NOMO-1 (cell line): ENCODE results near the gene NCOA3.

Experiments used
- DNase-seq, 2 experiments: peaks; one replicate each; lab custom pipeline; 2025; ENCODE audit not compliant: unreplicated experiment in 2 of 2; lab: John Stamatoyannopoulos, UW

NCOA3 gene

DNA sequence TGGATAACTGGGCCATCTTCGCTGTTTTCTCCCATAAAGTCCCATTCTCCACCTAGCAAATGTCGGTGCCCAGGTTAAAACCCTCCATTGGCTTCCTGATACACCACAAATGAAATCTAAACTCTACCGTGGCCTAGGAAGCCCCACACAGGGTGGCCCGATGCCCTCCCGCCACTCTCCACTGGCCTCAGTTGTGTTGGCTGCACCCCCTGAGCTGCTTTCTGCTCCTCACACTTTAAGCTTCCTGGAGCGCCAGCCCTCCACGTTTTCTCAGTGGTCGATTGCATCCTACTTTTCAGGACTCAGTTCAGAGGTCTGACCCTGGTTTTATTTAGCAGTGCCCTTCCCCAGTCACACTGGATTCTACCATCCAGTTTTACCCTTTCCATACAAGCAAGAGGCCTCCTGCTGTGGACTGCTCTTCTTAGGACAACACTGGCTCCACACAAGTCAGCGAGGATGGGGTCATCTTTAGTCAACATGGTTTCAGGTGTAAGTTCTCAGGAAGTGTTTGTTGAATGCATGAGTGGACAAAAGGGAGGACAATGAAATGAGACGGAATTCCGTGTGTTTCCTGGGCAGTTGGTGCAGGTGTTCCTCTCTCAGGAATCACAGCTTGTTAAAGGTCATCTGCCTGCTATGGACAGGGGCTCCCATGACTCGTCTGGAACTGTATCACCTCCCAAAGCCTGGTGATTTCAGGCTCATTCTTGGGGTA lies 159.5 kb downstream of the NCOA3 start:
- no peak for DNase-seq

DNA sequence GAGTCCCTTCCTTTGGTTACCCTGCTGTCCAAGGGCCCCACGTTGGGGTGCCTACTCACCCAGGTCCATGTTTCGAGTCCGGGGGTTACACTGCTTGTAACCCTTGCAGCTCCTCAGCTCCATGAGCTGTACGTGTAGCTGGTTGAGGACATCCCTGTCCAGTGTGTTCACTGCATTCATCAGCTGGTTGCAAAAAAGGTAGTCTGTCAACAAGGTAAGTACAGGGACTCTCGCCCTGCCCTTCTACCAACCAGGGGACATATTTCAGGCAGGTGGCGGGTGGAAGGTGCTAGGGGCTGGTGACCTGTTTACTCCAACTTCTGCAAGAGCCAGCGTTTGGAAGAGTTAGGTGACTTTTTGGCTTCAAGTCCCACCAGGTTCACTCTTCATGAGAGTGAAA lies 160.0 kb downstream of the NCOA3 start:
- DNase-seq, result no peak

DNA sequence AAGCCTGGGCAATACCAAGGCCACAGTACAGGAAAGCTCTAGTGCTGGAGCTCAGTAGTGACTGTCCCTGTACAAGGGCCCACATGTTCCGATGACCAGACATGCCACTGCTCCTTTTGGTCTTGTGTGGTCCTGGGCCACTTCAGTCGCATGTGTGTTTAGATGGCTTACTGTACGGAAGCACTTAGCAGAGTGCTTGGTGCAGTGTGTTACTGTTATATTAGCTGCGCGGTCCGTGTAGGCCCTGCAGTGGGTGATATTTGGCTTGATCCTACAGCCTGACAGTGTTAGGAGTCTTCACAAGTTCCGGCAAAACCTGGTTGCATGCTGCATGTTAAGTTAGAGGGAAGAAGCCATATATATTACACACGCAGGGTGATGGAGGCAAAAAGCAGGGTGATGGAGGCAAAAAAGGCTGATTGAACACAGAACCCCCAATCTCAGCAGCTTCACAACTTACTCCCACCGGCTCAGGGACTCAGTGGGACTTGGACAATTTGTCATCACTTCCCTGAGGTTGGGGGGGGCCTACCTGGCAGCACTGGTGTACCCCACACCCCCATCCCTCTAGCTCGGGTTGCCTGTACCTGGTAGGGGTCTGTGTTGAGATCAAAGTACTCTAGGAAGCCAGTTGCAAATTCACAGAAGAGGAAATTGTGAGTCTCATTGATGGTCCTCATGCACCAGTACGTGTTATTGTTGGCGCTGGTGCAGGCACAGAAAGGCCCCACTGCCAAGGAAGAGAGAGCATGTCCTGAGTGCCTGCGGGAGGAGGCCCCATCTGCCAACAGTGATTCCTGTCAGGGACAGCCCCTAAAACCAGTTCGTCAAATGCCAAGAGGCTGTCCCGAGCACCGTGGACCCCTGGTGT lies 161.0 kb downstream of the NCOA3 start:
- DNase-seq, result no peak

DNA sequence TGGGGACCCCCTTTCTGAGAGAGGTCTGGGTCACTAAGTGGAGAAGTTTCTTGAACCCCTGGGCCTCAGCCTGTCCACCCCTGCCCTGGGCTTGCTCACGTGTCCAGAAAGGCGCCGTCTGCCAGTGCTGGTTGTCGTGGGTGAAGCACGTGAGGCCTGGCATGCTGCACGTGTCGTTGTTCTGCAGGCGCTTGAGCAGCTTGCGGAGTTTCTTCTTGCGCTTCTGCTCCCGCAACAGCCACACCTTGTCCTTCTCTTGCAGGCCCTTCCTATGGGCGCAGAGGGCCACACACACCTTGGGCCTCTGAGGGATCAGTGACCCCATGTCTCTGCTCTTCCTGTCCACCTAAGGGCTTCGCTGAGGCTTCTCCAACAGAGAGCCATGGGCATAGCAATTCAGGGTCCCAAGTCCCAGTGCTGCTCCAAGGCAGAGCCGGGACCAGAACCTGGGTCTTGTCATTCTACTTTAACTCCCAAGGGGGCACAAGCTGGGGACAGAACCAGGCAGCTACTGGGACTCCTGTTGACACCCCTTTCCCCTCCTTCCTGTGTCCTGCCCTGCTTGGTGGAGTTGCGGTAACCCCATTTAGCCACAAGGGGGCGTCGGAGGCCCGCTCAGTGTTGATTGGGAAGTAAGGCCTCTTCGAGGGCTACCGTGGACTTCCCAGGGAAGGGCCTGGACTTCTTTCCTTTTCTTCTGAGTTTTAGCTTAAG lies 161.8 kb downstream of the NCOA3 start:
- peak; percentile 58 to 59 for DNase-seq

DNA sequence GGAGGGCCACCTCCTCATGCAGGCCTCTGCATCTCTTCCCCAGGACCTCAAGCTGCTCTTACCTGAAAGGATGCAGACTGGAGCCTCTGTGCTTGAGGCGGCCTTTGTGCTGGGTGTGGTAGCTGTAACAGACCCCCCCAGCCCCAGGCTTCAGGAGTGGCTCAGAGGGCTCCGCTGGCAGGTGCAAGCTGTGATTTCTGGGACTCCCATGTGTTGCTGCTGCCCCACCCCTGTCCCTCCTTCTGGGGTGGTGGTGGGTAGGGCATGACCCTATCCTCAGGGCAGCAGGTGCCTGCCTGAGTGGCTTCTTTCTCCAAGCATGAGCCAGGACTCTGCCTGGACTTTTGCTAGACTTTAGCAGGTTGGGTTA lies 162.4 kb downstream of the NCOA3 start:
- no peak for DNase-seq

DNA sequence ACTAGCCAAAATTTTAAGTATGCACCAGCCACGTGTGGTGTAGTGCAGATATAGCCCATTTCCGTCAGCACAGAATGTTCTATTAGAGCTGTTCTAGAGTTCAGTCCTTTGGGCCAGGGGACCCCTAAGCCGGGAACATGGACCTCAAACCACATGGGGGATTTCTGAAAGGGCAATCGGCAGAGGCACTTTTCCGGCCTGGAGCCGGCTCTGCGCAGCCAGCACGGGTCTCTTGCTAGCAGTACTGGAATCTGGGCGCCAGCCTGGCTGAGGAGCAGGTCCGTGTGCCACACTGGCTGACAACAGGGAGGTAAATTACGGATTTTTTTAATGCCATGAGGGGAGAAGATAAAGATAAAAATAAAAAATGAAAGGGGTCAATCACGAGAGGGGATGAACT lies 163.1 kb downstream of the NCOA3 start:
- DNase-seq, result no peak

DNA sequence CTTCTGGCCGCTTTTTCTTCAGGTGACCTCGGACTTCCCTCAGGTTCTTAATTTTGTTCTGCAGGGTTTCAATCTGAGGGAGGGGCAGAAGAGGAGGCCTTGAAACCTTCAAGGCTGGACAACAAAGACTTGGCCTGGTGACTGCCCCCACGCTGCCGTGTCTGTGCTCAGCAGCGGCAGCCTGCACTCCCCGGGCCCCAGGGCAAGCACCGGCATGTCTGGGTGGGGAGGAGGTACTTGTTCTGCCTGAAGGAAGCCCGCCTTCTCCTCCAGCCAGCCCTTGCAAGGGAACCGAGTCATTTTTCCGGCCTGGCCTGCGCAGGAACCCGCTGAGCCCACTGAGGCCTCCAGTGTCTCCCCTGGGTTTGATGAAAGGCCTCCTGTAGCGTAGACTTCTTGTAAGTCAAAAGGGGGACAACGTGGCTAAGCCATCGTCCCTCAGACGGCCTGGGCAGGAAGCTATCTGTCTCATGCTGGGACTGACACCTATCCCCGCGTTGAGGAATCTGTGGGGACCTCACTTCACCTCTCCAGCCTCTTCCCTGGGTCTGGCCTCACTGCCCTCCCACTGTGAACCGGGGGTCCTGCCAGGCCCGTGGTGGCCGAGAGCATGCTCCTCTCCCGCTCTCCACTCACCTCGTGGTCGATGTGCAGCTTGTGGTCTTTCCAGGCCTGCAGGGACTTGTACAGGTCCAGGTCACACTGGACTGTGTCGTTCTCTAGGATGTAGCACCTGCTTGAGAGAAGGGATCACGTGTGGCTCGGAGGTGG lies 163.7 kb downstream of the NCOA3 start:
- DNase-seq, result no peak

DNA sequence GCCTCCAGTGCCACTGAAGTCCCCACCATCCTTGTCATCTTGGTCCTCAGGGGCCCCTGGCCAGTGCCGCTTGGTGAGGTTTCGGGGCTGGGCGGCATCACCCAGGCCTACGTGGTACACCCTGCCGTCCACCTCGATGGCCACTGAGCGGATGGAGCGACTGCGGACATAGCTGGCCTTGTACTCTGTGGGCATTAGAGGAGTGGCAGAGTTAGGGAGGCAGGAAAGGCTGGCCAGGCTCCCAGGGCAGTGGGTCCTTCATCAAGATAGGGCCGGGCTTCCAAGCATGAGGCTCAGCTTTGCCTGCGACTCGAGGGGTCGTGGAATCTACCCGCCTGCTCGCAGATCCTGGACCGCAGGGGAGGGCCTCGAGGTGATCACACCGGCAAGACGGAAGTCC lies 164.6 kb downstream of the NCOA3 start:
- no peak for DNase-seq

DNA sequence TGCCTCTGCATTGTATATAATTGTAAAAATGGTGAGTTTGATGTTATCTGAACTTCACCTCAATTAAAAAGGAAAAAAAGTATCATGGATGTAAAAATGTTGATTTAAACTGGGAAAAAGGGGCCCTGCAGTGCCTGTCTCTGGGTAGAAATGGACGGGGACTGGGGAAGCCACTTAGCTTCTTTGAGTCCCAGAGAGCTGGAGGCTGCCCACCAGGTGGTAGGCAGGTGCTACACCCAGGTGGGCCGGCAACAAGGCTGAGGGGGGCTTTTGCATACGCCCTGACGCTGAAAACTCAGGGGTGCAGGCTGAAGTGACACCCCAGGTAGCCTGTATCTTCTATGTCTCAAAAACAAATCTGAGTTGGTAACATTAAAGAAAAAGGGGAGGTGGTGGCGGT lies 165.4 kb downstream of the NCOA3 start:
- DNase-seq, result no peak

DNA sequence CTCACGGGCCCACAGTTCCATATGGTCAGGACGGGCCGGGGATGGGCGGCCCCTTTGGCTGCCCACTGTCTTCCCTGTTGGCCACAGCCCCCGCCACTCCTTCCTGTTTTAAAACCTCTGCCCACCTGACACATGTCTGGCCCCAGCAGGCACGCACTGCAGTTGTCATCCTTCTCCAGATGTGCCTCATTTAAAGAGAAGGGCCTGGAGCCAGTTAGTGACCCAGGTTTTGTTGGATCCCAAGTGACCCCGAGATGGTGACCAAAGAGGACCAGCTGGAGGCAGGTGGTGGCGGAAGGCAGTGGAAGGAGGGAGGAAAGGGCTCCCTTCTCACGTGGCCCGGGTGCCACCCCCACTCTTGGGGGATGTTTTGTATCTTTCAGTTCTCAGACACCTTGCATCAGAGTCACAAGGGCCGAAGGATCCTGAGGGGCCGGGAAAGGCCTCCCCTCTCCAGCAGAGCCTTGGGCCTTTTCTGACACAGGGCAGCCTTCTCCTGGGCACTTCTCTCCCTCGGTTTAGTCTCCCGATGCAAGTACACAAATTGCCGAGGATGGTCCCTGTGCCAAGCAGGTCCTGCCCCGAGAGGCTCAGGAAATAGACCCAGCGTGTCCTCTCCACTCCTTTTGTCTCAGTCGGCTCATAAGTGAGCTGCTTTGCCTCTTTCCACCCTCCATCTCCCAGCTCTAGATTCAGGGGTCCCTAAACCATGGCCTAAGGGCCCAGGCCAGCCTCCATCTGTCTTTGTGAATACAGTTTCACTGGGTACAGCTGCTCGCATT lies 166.0 kb downstream of the NCOA3 start:
- no peak for DNase-seq

DNA sequence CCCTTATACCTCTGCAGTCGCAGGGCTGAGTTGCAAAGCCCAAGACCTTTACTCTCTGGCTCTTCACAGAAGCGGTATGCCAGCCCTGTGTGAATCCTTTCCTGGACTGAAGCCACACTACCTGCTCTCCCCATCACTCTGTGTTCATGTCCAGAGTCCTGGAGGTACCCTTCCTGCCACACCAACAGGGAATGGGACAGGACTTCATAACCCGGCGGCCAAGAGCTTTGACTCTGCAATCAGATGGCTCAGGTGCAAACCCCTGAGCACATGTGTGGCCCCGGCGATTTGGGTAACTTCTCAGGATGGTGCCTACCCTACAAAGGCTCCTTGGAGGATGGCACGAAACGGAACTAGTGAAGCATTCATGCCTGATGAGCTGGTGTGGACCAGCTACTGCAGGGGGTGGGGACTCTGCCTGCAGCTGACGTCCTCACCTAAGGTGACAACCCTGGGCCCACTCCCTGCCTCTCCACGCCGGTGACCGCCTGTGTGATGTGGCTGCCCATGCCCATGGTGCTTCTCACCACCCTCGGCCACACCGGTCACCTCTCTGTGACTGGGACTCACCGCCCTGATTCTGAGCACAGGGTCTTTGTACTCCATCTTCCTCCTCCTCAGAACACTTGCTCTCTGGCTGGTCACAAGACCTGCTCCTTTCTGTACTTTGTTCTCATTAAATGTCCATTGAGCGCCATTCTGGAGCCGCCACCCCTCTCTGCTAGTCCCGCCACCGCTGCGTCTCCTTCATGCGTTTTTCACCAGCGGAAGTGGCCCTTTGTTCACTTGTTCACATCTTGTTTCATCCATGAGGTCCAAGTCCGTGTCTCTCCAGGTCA lies 166.8 kb downstream of the NCOA3 start:
- DNase-seq, result no peak

DNA sequence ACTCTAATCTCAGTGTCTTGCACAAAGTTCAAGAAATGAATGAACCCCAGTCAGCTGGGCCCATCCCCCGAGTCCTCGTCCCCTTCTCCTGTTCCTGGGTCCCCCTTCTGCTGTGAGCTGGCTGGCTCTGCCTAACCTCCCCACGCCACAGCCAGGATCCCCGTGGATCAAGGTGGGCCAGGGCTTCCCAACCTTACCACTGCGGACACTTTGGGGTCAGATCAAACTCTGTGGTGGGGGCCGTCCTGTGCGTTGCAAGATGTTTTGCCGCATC lies 167.4 kb downstream of the NCOA3 start:
- DNase-seq, result no peak

DNA sequence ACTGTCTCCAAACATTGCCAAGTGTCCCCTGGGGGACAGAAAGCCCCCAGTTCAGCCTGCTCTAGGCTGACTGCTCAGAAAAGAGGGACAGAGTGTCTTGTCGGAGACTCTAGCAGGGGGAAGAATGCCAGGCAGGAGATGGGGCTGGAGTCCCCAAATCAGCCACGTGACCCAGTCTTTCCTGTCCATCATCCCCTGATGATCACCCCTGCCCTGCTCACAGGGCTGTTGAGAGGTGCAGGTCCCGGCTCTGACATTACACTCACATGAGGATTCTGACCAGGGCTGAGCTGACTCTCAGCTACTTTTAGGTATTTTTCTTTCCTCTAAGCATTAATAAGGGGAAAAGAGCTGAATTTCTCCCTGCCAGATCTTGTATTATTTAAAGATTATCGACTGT lies 167.8 kb downstream of the NCOA3 start:
- no peak for DNase-seq

DNA sequence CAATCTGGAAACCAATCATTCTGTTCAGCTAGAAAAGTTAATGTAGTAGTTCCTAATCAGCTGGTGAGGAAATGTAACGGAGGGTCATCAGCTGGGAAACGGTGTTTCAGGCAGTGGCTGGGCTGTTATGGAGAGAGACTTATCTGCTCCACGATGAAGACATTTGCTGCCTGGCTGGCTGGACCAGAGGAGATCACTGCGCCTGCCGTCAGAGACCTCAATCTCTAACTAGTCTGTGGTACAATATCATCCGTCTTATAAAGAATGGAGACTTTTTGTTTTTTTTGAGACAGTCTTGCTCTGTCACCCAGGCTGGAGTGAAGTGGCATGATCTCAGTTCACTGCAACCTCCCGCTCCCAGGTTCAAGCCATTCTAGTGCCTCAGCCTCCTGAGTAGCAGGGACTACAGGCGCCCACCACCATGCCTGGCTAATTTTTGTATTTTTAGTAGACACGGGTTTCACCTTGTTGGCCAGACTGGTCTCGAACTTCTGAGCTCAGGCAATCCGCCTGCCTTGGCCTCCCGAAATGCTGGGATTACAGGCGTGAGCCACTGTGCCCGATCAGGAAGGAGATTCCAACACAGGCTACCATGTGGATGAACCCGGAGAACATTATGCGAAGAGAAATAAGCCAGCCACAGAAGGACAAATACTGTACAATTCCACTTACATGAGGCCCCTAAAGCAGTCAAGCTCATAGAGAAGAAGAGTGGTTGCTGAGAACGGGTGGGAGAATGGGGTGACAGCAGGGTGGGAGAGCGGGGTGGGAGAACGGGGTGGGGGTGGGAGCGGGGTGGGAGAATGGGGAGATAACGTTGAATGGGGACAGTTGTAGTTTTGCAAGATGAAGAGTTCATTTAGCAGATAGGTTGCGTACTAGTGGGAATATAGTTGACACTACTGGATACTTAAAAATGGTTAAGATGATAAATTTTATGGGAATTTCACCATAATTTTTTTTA lies 168.5 kb downstream of the NCOA3 start:
- DNase-seq, result no peak

DNA sequence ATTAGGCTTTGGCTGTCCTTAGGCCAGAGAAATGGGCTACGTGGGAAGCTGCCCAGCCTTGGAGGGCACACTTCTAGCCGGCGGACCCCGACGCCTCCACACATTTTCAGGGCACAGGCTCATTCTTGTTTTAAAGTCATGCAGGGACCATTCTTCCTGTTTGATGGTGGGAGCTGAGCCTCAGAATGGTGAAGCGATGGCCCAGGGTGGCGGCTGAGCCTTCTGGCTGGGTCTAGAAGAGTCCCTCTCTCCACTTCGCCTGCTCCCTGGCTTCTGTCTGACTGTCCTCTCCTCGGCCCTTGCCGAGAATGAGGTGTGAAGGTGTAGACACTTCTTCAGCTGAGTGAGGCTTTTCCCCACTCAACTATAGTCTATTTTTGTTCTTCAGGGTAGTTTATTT lies 169.2 kb downstream of the NCOA3 start:
- DNase-seq, result no peak

DNA sequence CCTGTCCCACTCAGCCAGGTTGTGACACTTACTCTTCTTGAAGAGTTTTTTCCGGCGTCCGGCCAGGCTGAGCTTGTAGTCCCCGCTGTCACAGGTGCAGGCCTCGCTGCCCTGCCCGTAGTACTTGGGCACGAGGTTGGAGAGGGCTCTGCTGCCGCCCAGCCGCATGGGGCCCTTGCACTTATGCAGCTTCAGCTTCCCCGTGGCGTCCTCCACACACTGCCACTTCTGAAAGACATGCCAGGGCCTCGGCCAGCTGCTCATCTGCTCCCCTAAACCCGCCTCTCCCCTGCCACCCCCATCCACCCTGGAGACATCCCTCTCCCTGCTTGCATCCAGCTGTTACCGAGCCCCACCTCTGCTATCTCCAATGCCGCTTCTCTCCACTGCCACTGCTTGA lies 170.5 kb downstream of the NCOA3 start:
- DNase-seq, result no peak

DNA sequence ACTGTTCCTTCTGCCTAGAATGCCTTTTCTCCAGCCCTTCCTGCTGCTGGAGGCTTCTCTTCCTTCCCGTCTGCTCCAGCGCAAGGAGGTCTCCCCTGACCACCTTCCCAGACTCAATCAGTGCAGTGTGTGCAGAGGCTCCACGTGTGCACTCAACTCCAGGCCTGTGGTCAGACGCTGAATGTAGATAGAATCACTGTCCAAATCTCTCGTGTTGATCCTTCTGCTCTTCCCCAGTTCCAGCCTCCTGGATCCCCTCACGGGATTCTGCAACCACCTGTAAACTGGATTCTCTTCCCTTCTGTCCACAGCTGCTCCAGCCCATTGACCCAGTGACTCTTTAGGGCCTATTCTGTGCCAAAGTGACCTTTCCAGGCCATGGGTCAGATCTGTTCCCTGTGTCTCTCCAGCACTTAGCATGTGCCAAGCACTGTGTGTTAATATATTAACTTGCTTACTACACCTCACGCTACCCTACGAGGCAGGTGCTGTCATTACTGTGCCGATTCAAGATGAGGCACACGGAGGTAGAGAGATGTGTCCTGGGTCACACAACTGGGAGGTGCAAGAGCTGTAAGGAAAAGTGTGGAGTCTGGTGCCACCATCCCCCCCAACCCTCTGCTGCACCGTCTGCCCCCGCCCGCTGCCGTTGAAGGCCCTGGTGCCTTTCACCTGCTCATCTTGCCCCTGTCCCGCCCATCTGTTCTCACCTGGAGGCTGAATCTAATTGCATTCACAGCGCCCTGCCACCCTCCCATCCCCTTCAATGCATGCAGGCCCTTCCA lies 171.4 kb downstream of the NCOA3 start:
- no peak for DNase-seq

DNA sequence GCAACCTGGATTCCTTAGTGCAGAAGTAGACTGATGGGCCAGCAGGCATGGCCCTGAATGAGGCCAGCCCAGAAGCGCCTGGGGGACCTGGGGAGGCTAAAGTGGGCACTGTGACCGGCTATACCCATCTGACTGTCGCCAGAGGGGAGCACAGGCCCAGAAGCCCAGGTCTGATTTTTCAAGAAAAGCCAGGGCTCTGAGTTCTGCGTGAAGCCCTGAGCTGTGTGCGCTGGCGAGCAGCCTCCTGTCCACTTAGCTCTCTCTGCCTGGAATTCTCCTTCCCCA lies 171.9 kb downstream of the NCOA3 start:
- no peak for DNase-seq
